ENCODE results near the gene PAM. TPM values are rescaled to one million over a fixed set of nuclear protein-coding genes. Genes with fewer than 3 reads are reported as not detected.

The PAM gene
- total and polyA plus RNA-seq, 7 donors = 14.3 to 261 (median 198) TPM

GRCh38 chr5:102781359-102781758 lies 26.3 kb downstream of the PAM start:
- intact Hi-C loops (cut with DNase I) = loop anchor here (5.0 kb wide), 2 partner anchors 86 to 191 kb away; no protein-coding TSS in a partner anchor
- TF ChIP-seq POLR2AphosphoS5 (IDR thresholded peaks at IDR 0.05) (no peak), POLR2A (IDR thresholded peaks at IDR 0.05) (no peak), EP300 (IDR thresholded peaks at IDR 0.05) (no peak), CTCF (IDR thresholded peaks at IDR 0.05) (no peak)
- no peak overlapping the region for H3K27ac ChIP-seq
- no peaks in the 10 kb centered on the region for H3K9me3 ChIP-seq
- no peaks in the 10 kb centered on the region for H3K36me3 ChIP-seq
- peaks cover 0 to 53% (median 35%) of the 10 kb centered on the region in 4 donors for H3K4me1 ChIP-seq
- no peak for DNase-seq
- no peaks in the 10 kb centered on the region for H3K27me3 ChIP-seq
- H3K4me3 ChIP-seq = no peak overlapping the region

GRCh38 chr5:102781786-102782185 lies 26.7 kb downstream of the PAM start:
- intact Hi-C loops (cut with DNase I) = loop anchor here (5.0 kb wide), 2 partner anchors 86 to 191 kb away; no protein-coding TSS in a partner anchor
- no peak overlapping the region for H3K27ac ChIP-seq

GRCh38 chr5:102782217-102782872 lies 27.2 kb downstream of the PAM start:
- Histone ChIP-seq H3K4me1 (peaks cover 0 to 47% (median 35%) of the 10 kb centered on the region in 4 donors), H3K27ac (no peak overlapping the region), H3K4me3 (no peak overlapping the region), H3K36me3 (no peaks in the 10 kb centered on the region), H3K9me3 (no peaks in the 10 kb centered on the region), H3K27me3 (no peaks in the 10 kb centered on the region)
- TF ChIP-seq CTCF (IDR thresholded peaks at IDR 0.05) (no peak), POLR2A (IDR thresholded peaks at IDR 0.05) (no peak), POLR2AphosphoS5 (IDR thresholded peaks at IDR 0.05) (no peak), EP300 (IDR thresholded peaks at IDR 0.05) (no peak)
- 34 to 40% methylated on average over 3 of the region's 3 CpGs for WGBS, 2 donors
- no peak for DNase-seq
- intact Hi-C loops (cut with DNase I) = loop anchor here (5.0 kb wide), 2 partner anchors 85 to 190 kb away; no protein-coding TSS in a partner anchor

More at GRCh38 chr5:102781786-102782185, 26.7 kb downstream of the PAM start:
- H3K9me3 ChIP-seq = no peaks in the 10 kb centered on the region
- 58 to 70% methylated on average over 5 of the region's 5 CpGs for WGBS, 2 donors
- no peaks in the 10 kb centered on the region for H3K27me3 ChIP-seq
- DNase-seq = no peak
- no peak overlapping the region for H3K4me3 ChIP-seq
- H3K36me3 ChIP-seq = no peaks in the 10 kb centered on the region
- peaks cover 0 to 51% (median 35%) of the 10 kb centered on the region in 4 donors for H3K4me1 ChIP-seq
- no peak for TF ChIP-seq EP300 (IDR thresholded peaks at IDR 0.05)
- no peak for TF ChIP-seq POLR2A (IDR thresholded peaks at IDR 0.05)
- TF ChIP-seq POLR2AphosphoS5 (IDR thresholded peaks at IDR 0.05) = no peak
- TF ChIP-seq CTCF (IDR thresholded peaks at IDR 0.05) = no peak

- Histone ChIP-seq H3K36me3 (no peaks in the 10 kb centered on the region), H3K27ac (no peak overlapping the region), H3K4me1 (peaks cover 0 to 37% (median 8%) of the 10 kb centered on the region in 4 donors), H3K27me3 (no peaks in the 10 kb centered on the region), H3K4me3 (no peak overlapping the region), H3K9me3 (no peaks in the 10 kb centered on the region)
- TF ChIP-seq CTCF (IDR thresholded peaks at IDR 0.05) (no peak), POLR2AphosphoS5 (IDR thresholded peaks at IDR 0.05) (no peak)
- WGBS, 2 donors = 88 to 93% methylated on average over 2 of the region's 2 CpGs
- DNase-seq = no peak
- intact Hi-C loops (cut with DNase I) = no loop called here
Observed at GRCh38 chr5:102787134-102787533, 32.0 kb downstream of the PAM start.
